Fibroblast of lung (primary cell): Measurements from ENCODE around the gene SYCP1.

Experiments used
- EZH2 ChIP-seq: IDR thresholded peaks from 2 replicates; pipeline ENCODE4 v1.5.1; 2012; ENCODE audit warnings: low read length, control low read depth, mild to moderate bottlenecking; ENCODE audit errors: missing control alignments
- TF ChIP-seq, protein P1 (sequence below), 2 donors: IDR thresholded peaks in 1 of 2; conservative IDR thresholded peaks in 1 of 2; 1 replicate in 1 of 2; 2 replicates in 1 of 2; pipeline ENCODE4 v1.5.1; 2011 to 2012; ENCODE audit warnings: low read length in 2 of 2, control low read depth in 1 of 2, inconsistent platforms in 1 of 2, low read depth in 1 of 2, mild to moderate bottlenecking in 1 of 2

DNA sequence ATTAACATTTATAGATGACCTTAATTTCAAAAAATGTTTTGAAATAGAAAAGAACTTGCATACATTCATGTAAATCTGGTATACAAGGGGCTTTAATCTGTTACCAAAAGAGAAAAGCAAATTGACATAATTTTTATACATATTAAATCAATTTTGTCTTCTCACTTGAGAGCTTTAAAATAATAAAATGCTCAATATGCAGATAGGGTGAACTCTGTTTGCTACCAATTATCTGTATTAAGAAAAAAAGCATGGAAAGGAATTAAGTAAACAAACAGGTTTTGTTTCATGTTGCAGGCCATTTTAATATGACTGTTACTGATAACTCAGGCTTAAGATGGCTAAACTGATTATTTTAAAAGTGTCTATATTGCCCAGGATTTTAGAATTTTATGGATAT is 168.9 kb downstream of the SYCP1 start:
- TF ChIP-seq, protein P1, sequence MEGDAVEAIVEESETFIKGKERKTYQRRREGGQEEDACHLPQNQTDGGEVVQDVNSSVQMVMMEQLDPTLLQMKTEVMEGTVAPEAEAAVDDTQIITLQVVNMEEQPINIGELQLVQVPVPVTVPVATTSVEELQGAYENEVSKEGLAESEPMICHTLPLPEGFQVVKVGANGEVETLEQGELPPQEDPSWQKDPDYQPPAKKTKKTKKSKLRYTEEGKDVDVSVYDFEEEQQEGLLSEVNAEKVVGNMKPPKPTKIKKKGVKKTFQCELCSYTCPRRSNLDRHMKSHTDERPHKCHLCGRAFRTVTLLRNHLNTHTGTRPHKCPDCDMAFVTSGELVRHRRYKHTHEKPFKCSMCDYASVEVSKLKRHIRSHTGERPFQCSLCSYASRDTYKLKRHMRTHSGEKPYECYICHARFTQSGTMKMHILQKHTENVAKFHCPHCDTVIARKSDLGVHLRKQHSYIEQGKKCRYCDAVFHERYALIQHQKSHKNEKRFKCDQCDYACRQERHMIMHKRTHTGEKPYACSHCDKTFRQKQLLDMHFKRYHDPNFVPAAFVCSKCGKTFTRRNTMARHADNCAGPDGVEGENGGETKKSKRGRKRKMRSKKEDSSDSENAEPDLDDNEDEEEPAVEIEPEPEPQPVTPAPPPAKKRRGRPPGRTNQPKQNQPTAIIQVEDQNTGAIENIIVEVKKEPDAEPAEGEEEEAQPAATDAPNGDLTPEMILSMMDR (conservative IDR thresholded peaks at IDR 0.05 in 1 of 2, IDR thresholded peaks at IDR 0.05 in 1 of 2; ENCODE audit: low read depth in 1 of 2, low read length in 2 of 2) = no peak
- no peak for TF ChIP-seq EZH2
